ENCODE results near the gene GULP1.

DNA sequence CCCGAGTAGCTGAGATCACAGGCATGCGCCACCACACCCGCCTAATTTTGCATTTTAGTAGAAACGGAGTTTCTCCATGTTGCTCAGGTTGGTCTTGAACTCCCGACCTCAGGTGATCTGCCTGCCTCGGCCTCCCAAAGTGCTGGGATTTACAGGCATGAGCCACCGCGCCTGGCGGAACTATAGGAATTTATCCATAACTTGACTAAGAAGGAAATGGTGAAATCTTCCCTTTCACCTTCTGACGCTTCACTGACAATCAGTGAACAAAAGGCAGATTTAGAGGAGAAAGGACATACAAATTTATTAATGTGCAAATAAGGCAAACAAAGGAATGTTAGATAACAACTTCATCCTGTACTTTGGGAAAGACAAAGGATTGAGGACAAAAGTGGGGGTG is 15.4 kb upstream of the GULP1 start:
- TF ChIP-seq, protein P1, sequence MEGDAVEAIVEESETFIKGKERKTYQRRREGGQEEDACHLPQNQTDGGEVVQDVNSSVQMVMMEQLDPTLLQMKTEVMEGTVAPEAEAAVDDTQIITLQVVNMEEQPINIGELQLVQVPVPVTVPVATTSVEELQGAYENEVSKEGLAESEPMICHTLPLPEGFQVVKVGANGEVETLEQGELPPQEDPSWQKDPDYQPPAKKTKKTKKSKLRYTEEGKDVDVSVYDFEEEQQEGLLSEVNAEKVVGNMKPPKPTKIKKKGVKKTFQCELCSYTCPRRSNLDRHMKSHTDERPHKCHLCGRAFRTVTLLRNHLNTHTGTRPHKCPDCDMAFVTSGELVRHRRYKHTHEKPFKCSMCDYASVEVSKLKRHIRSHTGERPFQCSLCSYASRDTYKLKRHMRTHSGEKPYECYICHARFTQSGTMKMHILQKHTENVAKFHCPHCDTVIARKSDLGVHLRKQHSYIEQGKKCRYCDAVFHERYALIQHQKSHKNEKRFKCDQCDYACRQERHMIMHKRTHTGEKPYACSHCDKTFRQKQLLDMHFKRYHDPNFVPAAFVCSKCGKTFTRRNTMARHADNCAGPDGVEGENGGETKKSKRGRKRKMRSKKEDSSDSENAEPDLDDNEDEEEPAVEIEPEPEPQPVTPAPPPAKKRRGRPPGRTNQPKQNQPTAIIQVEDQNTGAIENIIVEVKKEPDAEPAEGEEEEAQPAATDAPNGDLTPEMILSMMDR (IDR thresholded peaks at IDR 0.05), result no peak
- TF ChIP-seq POLR2A (IDR thresholded peaks at IDR 0.05), result no peak

Data from uterus (tissue), 2 donors.